ENCODE results near the gene DAPP1.

DNA sequence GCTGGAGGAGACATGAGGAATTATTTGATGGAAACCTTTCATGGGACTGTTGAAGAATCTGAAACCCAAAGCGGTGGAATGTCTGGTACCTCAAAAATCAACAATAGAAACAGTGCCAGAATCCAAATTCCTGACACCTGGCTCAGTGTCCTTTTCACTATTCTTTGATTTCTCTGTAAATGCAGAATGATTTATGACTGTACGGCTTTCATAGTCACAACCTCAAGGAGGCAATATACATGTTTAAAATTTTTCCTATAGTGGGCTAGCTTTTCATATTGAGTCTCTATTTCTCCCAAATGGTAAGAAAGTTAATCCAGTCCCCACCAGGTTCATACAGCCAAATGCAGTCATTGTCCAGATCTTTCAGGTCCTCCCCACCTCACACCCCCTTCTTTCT, 19.3 kb downstream of the DAPP1 start:
- TF ChIP-seq, protein P1, sequence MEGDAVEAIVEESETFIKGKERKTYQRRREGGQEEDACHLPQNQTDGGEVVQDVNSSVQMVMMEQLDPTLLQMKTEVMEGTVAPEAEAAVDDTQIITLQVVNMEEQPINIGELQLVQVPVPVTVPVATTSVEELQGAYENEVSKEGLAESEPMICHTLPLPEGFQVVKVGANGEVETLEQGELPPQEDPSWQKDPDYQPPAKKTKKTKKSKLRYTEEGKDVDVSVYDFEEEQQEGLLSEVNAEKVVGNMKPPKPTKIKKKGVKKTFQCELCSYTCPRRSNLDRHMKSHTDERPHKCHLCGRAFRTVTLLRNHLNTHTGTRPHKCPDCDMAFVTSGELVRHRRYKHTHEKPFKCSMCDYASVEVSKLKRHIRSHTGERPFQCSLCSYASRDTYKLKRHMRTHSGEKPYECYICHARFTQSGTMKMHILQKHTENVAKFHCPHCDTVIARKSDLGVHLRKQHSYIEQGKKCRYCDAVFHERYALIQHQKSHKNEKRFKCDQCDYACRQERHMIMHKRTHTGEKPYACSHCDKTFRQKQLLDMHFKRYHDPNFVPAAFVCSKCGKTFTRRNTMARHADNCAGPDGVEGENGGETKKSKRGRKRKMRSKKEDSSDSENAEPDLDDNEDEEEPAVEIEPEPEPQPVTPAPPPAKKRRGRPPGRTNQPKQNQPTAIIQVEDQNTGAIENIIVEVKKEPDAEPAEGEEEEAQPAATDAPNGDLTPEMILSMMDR (IDR thresholded peaks at IDR 0.05; ENCODE audit: low read length): no peak
- no peak for TF ChIP-seq EZH2 (IDR thresholded peaks at IDR 0.05; ENCODE audit: borderline replicate concordance, low read length)

Measured in OCI-LY1 (cell line).